ENCODE measurements around the gene ZNF883.

GRCh38 chr9:113042884-113043657 is 31.1 kb upstream of the ZNF883 start:
- TF ChIP-seq EZH2 (IDR thresholded peaks at IDR 0.05) = no peak
- TF ChIP-seq FOXP2 (optimal IDR thresholded peaks at IDR 0.05; ENCODE audit: control extremely low read depth, extremely low read length, insufficient read depth) = no peak
